IgD-negative memory B cell (primary cell): ENCODE data around the gene AGAP1. TPM values are rescaled to one million over a fixed set of nuclear protein-coding genes. Genes with fewer than 3 reads are reported as not detected.

Source experiments
- H3K27ac Mint-ChIP-seq, 3 donors: one replicate each; pipeline ENCODE4 v1.8.0; 2020 to 2022; ENCODE audit warnings: mild to moderate bottlenecking in 3 of 3, mixed read lengths in 3 of 3, moderate library complexity in 1 of 3
- H3K27me3 Mint-ChIP-seq: one replicate; pipeline ENCODE4 v1.8.0; 2021; ENCODE audit warnings: mixed read lengths
- H3K36me3 Mint-ChIP-seq: one replicate; pipeline ENCODE4 v1.8.0; 2020; ENCODE audit warnings: mild to moderate bottlenecking, mixed read lengths
- H3K4me1 Mint-ChIP-seq, 3 donors: one replicate each; pipeline ENCODE4 v1.8.0; 2020 to 2022; ENCODE audit warnings: mixed read lengths in 3 of 3, mild to moderate bottlenecking in 1 of 3
- H3K4me3 Mint-ChIP-seq, 4 donors: one replicate each; pipeline ENCODE4 v1.8.0; 2020 to 2022; ENCODE audit warnings: mild to moderate bottlenecking in 4 of 4, mixed read lengths in 4 of 4, moderate library complexity in 3 of 4
- H3K9me3 Mint-ChIP-seq, 3 donors: one replicate each; pipeline ENCODE4 v1.8.0; 2020 to 2021; ENCODE audit warnings: mixed read lengths in 3 of 3, mild to moderate bottlenecking in 1 of 3
- polyA plus RNA-seq: library from polyadenylated mRNA; unstranded; fragments of 300-500 nt; fragmentation: Illumina TruSeq; gene quantifications from one replicate; pipeline ENCODE4 v1.2.3, GENCODE V29; 2021

Gene AGAP1
- polyA plus RNA-seq, 1 donor from 2014 or later: not detected

- no peak overlapping the region for H3K27ac Mint-ChIP-seq
- H3K4me3 Mint-ChIP-seq: no peak overlapping the region
- H3K36me3 Mint-ChIP-seq: no peaks in the 10 kb centered on the region
- no peaks in the 10 kb centered on the region for H3K9me3 Mint-ChIP-seq
- H3K4me1 Mint-ChIP-seq: no peaks in the 10 kb centered on the region
- H3K27me3 Mint-ChIP-seq: peaks cover 5% of the 10 kb centered on the region
Measured at GRCh38 chr2:235733761-235734160, 239.9 kb downstream of the AGAP1 start.

- no peaks in the 10 kb centered on the region for H3K36me3 Mint-ChIP-seq
- H3K27me3 Mint-ChIP-seq: peaks cover 5% of the 10 kb centered on the region
- no peak overlapping the region for H3K27ac Mint-ChIP-seq
- no peak overlapping the region for H3K4me3 Mint-ChIP-seq
- no peaks in the 10 kb centered on the region for H3K9me3 Mint-ChIP-seq
- H3K4me1 Mint-ChIP-seq: no peaks in the 10 kb centered on the region
Measured at GRCh38 chr2:235734168-235734567, 240.3 kb downstream of the AGAP1 start.

GRCh38 chr2:235734688-235735231 is 240.9 kb downstream of the AGAP1 start:
- H3K27me3 Mint-ChIP-seq: peaks cover 6% of the 10 kb centered on the region
- H3K9me3 Mint-ChIP-seq: no peaks in the 10 kb centered on the region
- H3K4me1 Mint-ChIP-seq: no peaks in the 10 kb centered on the region
- no peaks in the 10 kb centered on the region for H3K36me3 Mint-ChIP-seq
- no peak overlapping the region for H3K4me3 Mint-ChIP-seq
- no peak overlapping the region for H3K27ac Mint-ChIP-seq

GRCh38 chr2:235737396-235737795 is 243.6 kb downstream of the AGAP1 start:
- Mint-ChIP-seq H3K27me3 (peaks cover 3% of the 10 kb centered on the region), H3K4me3 (no peak overlapping the region), H3K27ac (no peak overlapping the region), H3K36me3 (no peaks in the 10 kb centered on the region), H3K9me3 (no peaks in the 10 kb centered on the region), H3K4me1 (no peaks in the 10 kb centered on the region)

- Mint-ChIP-seq H3K27ac (no peak overlapping the region), H3K9me3 (no peaks in the 10 kb centered on the region), H3K27me3 (peaks cover 3% of the 10 kb centered on the region), H3K4me1 (no peaks in the 10 kb centered on the region), H3K4me3 (no peak overlapping the region), H3K36me3 (no peaks in the 10 kb centered on the region)
Measured at GRCh38 chr2:235737840-235738239, 244.0 kb downstream of the AGAP1 start.

GRCh38 chr2:235739704-235740415 is 246.0 kb downstream of the AGAP1 start:
- no peaks in the 10 kb centered on the region for H3K9me3 Mint-ChIP-seq
- no peaks in the 10 kb centered on the region for H3K36me3 Mint-ChIP-seq
- no peak overlapping the region for H3K4me3 Mint-ChIP-seq
- H3K4me1 Mint-ChIP-seq: no peaks in the 10 kb centered on the region
- H3K27ac Mint-ChIP-seq: no peak overlapping the region
- peaks cover 5% of the 10 kb centered on the region for H3K27me3 Mint-ChIP-seq

GRCh38 chr2:235740821-235741220 is 247.0 kb downstream of the AGAP1 start:
- Mint-ChIP-seq H3K36me3 (no peaks in the 10 kb centered on the region), H3K27ac (no peak overlapping the region), H3K27me3 (peaks cover 5% of the 10 kb centered on the region), H3K4me1 (no peaks in the 10 kb centered on the region), H3K4me3 (no peak overlapping the region), H3K9me3 (no peaks in the 10 kb centered on the region)

- Mint-ChIP-seq H3K9me3 (no peaks in the 10 kb centered on the region), H3K4me3 (no peak overlapping the region), H3K27me3 (peaks cover 8% of the 10 kb centered on the region), H3K4me1 (no peaks in the 10 kb centered on the region), H3K27ac (no peak overlapping the region), H3K36me3 (no peaks in the 10 kb centered on the region)
Measured at GRCh38 chr2:235744161-235744560, 250.3 kb downstream of the AGAP1 start.

GRCh38 chr2:235745597-235745996 is 251.8 kb downstream of the AGAP1 start:
- H3K27me3 Mint-ChIP-seq: peaks cover 9% of the 10 kb centered on the region
- H3K27ac Mint-ChIP-seq: no peak overlapping the region
- H3K9me3 Mint-ChIP-seq: no peaks in the 10 kb centered on the region
- H3K4me3 Mint-ChIP-seq: no peak overlapping the region
- no peaks in the 10 kb centered on the region for H3K4me1 Mint-ChIP-seq
- no peaks in the 10 kb centered on the region for H3K36me3 Mint-ChIP-seq

GRCh38 chr2:235746257-235746934 is 252.6 kb downstream of the AGAP1 start:
- Mint-ChIP-seq H3K9me3 (no peaks in the 10 kb centered on the region), H3K27me3 (peaks cover 12% of the 10 kb centered on the region), H3K4me3 (no peak overlapping the region), H3K36me3 (no peaks in the 10 kb centered on the region), H3K27ac (no peak overlapping the region), H3K4me1 (no peaks in the 10 kb centered on the region)

- Mint-ChIP-seq H3K4me1 (no peaks in the 10 kb centered on the region), H3K36me3 (no peaks in the 10 kb centered on the region), H3K27ac (no peak overlapping the region), H3K27me3 (peaks cover 12% of the 10 kb centered on the region), H3K4me3 (no peak overlapping the region), H3K9me3 (no peaks in the 10 kb centered on the region)
Measured at GRCh38 chr2:235747001-235747785, 253.3 kb downstream of the AGAP1 start.

- Mint-ChIP-seq H3K27me3 (peaks cover 15% of the 10 kb centered on the region), H3K4me1 (no peaks in the 10 kb centered on the region), H3K9me3 (no peaks in the 10 kb centered on the region), H3K27ac (no peak overlapping the region), H3K36me3 (no peaks in the 10 kb centered on the region), H3K4me3 (no peak overlapping the region)
Measured at GRCh38 chr2:235747786-235748091, 253.9 kb downstream of the AGAP1 start.

GRCh38 chr2:235749121-235749770 is 255.4 kb downstream of the AGAP1 start:
- H3K4me3 Mint-ChIP-seq: no peak overlapping the region
- no peak overlapping the region for H3K27ac Mint-ChIP-seq
- no peaks in the 10 kb centered on the region for H3K4me1 Mint-ChIP-seq
- H3K36me3 Mint-ChIP-seq: no peaks in the 10 kb centered on the region
- H3K9me3 Mint-ChIP-seq: no peaks in the 10 kb centered on the region
- H3K27me3 Mint-ChIP-seq: peaks cover 21% of the 10 kb centered on the region

- H3K9me3 Mint-ChIP-seq: no peaks in the 10 kb centered on the region
- H3K27ac Mint-ChIP-seq: no peak overlapping the region
- H3K4me3 Mint-ChIP-seq: no peak overlapping the region
- H3K4me1 Mint-ChIP-seq: no peaks in the 10 kb centered on the region
- H3K36me3 Mint-ChIP-seq: no peaks in the 10 kb centered on the region
- peaks cover 19% of the 10 kb centered on the region for H3K27me3 Mint-ChIP-seq
Measured at GRCh38 chr2:235749771-235750160, 255.9 kb downstream of the AGAP1 start.

GRCh38 chr2:235752846-235753245 is 259.0 kb downstream of the AGAP1 start:
- no peaks in the 10 kb centered on the region for H3K4me1 Mint-ChIP-seq
- no peak overlapping the region for H3K27ac Mint-ChIP-seq
- no peaks in the 10 kb centered on the region for H3K9me3 Mint-ChIP-seq
- peaks cover 18% of the 10 kb centered on the region for H3K27me3 Mint-ChIP-seq
- no peak overlapping the region for H3K4me3 Mint-ChIP-seq
- no peaks in the 10 kb centered on the region for H3K36me3 Mint-ChIP-seq
